Neuronal stem cell (in vitro differentiated cells): ENCODE results near the gene OR5A2.
"Not testable (repeated sequence)": the region's sequence is repeated elsewhere in the genome, so short reads cannot be mapped to it uniquely, and the experiment has no call there.

ENCODE experiments used
- DNase-seq: peaks from one replicate; pipeline ENCODE4 v3.0.0-alpha.2; 2013; ENCODE audit warnings: low spot score
- H2AFZ ChIP-seq: one replicate; pipeline ENCODE4 v1.6.1; 2013; ENCODE audit warnings: mild to moderate bottlenecking, low read length, inconsistent platforms
- H2AK5ac ChIP-seq: 2 replicates; pipeline ENCODE4 v1.6.1; 2013; ENCODE audit warnings: low read depth, mild to moderate bottlenecking, inconsistent platforms, low read length, moderate library complexity, mixed read lengths
- H2BK120ac ChIP-seq: 2 replicates; pipeline ENCODE4 v1.6.1; 2013; ENCODE audit warnings: low read depth, mild to moderate bottlenecking, inconsistent platforms, low read length, moderate library complexity, mixed read lengths
- H2BK12ac ChIP-seq: one replicate; pipeline ENCODE4 v1.6.1; 2013; ENCODE audit warnings: low read length, inconsistent platforms
- H2BK15ac ChIP-seq: 2 replicates; pipeline ENCODE4 v1.6.1; 2013; ENCODE audit warnings: mild to moderate bottlenecking, low read length, inconsistent platforms, mixed read lengths
- H2BK5ac ChIP-seq: one replicate; pipeline ENCODE4 v1.6.1; 2013; ENCODE audit warnings: inconsistent platforms, mild to moderate bottlenecking, low read length, moderate library complexity
- H3K14ac ChIP-seq: one replicate; pipeline ENCODE4 v1.6.1; 2013; ENCODE audit warnings: low read length, inconsistent platforms
- H3K18ac ChIP-seq: 2 replicates; pipeline ENCODE4 v1.6.1; 2013; ENCODE audit warnings: low read length, inconsistent platforms
- H3K23ac ChIP-seq: 2 replicates; pipeline ENCODE4 v1.6.1; 2013; ENCODE audit warnings: low read depth, mild to moderate bottlenecking, mixed read lengths, low read length, inconsistent platforms; ENCODE audit not compliant: poor library complexity
- H3K27ac ChIP-seq: replicated peaks from 3 replicates; pipeline ENCODE4 v1.5.1; 2013; ENCODE audit warnings: low read length, inconsistent platforms
- H3K27me3 ChIP-seq, 3 experiments: 2 replicates each; pipeline ENCODE4 v1.6.1; 2013; ENCODE audit warnings: low read length in 3 of 3, mild to moderate bottlenecking in 2 of 3, inconsistent platforms in 1 of 3, low read depth in 1 of 3, mixed read lengths in 1 of 3, moderate library complexity in 1 of 3; ENCODE audit not compliant: control insufficient read depth in 3 of 3, insufficient read depth in 3 of 3
- H3K36me3 ChIP-seq, 2 donors: replicated peaks in 1 of 2; 2 replicates each; pipeline ENCODE4 v1.6.1; 2013; ENCODE audit warnings: low read length in 2 of 2; ENCODE audit not compliant: control insufficient read depth in 2 of 2, insufficient read depth in 2 of 2
- H3K4ac ChIP-seq: 2 replicates; pipeline ENCODE4 v1.6.1; 2013; ENCODE audit warnings: inconsistent platforms, mild to moderate bottlenecking, low read length, moderate library complexity
- H3K4me1 ChIP-seq, 2 donors: 1 replicate in 1 of 2; 2 replicates in 1 of 2; pipeline ENCODE4 v1.6.1; 2013; ENCODE audit warnings: low read length in 2 of 2, low read depth in 1 of 2; ENCODE audit not compliant: control insufficient read depth in 2 of 2, insufficient read depth in 1 of 2
- H3K4me2 ChIP-seq: one replicate; pipeline ENCODE4 v1.6.1; 2013; ENCODE audit warnings: mild to moderate bottlenecking, low read length, inconsistent platforms; ENCODE audit not compliant: insufficient read depth, poor library complexity, severe bottlenecking
- H3K4me3 ChIP-seq, 2 donors: 2 replicates each; pipeline ENCODE4 v1.5.1; 2013; ENCODE audit warnings: low read length in 2 of 2, mild to moderate bottlenecking in 2 of 2, inconsistent platforms in 1 of 2, moderate library complexity in 1 of 2
- H3K79me1 ChIP-seq: one replicate; pipeline ENCODE4 v1.6.1; 2013; ENCODE audit warnings: low read depth, mild to moderate bottlenecking, inconsistent platforms, low read length, moderate library complexity
- H3K9ac ChIP-seq: one replicate; pipeline ENCODE4 v1.6.1; 2013; ENCODE audit warnings: mild to moderate bottlenecking, low read depth, low read length, inconsistent platforms; ENCODE audit not compliant: poor library complexity
- H3K9me3 ChIP-seq, 2 donors: replicated peaks in 1 of 2; 2 replicates each; pipeline versions ENCODE3 to v1.6.1; 2013; ENCODE audit warnings: low read length in 2 of 2, mild to moderate bottlenecking in 2 of 2, inconsistent platforms in 1 of 2, low read depth in 1 of 2, mixed read lengths in 1 of 2, moderate library complexity in 1 of 2; ENCODE audit not compliant: control insufficient read depth in 2 of 2, insufficient read depth in 1 of 2
- H4K8ac ChIP-seq: one replicate; pipeline ENCODE4 v1.6.1; 2013; ENCODE audit warnings: low read depth, mild to moderate bottlenecking, inconsistent platforms, low read length, moderate library complexity
- H4K91ac ChIP-seq: one replicate; pipeline ENCODE4 v1.6.1; 2013; ENCODE audit warnings: low read length, low read depth, mild to moderate bottlenecking, inconsistent platforms; ENCODE audit not compliant: poor library complexity
- WGBS, 2 donors: extraction: QIAGEN DNeasy Blood & Tissue Kit; methylation state at CpG; one replicate each; pipeline ENCODE4 v1.1.7; 2013; ENCODE audit warnings: missing lambda C conversion rate in 2 of 2, mixed read lengths in 1 of 2; ENCODE audit not compliant: insufficient read length in 2 of 2, insufficient replicate concordance in 1 of 2; ENCODE audit errors: extremely low coverage in 2 of 2; 5-methylcytosine and 5-hydroxymethylcytosine counted together

Gene OR5A2

DNA sequence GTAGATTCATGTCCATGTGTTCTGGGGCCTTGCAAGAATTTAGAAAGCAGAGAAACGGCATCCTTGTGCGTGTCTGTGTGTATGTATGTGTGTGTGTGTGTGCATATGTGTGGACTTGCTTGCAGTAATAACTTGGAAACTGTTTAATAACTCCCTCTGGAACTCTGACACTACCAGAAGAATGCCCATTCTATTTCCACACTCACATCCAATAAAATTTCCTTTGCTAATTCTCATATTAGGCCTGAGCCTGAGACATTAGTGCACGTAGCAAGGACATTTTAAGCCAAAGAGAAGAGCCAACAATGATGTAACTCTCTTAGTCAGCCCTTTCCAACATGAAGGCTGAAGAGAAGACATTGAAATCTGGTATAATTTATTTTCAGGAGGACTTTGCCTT lies 33.7 kb upstream of the OR5A2 start:
- H3K79me1 ChIP-seq = no peaks in the 10 kb centered on the region
- H2AFZ ChIP-seq = no peak overlapping the region
- no peak overlapping the region for H3K4me2 ChIP-seq
- no peak overlapping the region for H3K4me3 ChIP-seq
- WGBS, 2 donors = no CpG with 5 or more reads among the region's 3 CpGs
- H2BK120ac ChIP-seq = no peak overlapping the region
- H3K9ac ChIP-seq = no peak overlapping the region
- no peak overlapping the region for H3K18ac ChIP-seq
- DNase-seq = no peak
- H4K91ac ChIP-seq = no peak overlapping the region
- peaks cover 0 to 13% (median 0%) of the 10 kb centered on the region in 3 experiments for H3K27me3 ChIP-seq
- H3K23ac ChIP-seq = no peak overlapping the region
- no peak overlapping the region for H3K14ac ChIP-seq
- H4K8ac ChIP-seq = no peak overlapping the region
- no peak overlapping the region for H2BK5ac ChIP-seq
- peaks cover 0 to 2% of the 10 kb centered on the region in 2 donors for H3K4me1 ChIP-seq
- H2AK5ac ChIP-seq = no peak overlapping the region
- no peak overlapping the region for H2BK15ac ChIP-seq
- no peaks in the 10 kb centered on the region for H3K9me3 ChIP-seq
- no peaks in the 10 kb centered on the region for H3K36me3 ChIP-seq
- H3K27ac ChIP-seq = no peak overlapping the region
- H2BK12ac ChIP-seq = no peak overlapping the region
- no peak overlapping the region for H3K4ac ChIP-seq

- H3K4ac ChIP-seq = no peak within 1 kb of the TSS
- no peak within 1 kb of the TSS for H3K9ac ChIP-seq
- H2BK120ac ChIP-seq = no peak within 1 kb of the TSS
- H4K8ac ChIP-seq = no peak within 1 kb of the TSS
- peaks cover 0 to 13% (median 0%) of the 10 kb centered on the region in 3 experiments for H3K27me3 ChIP-seq
- H3K36me3 ChIP-seq = no peaks in the 10 kb centered on the region
- H3K14ac ChIP-seq = no peak within 1 kb of the TSS
- H2BK5ac ChIP-seq = no peak within 1 kb of the TSS
- H2AFZ ChIP-seq = no peak within 1 kb of the TSS
- no peak within 1 kb of the TSS for H2AK5ac ChIP-seq
- no peak within 1 kb of the TSS for H3K18ac ChIP-seq
- H3K4me3 ChIP-seq = no peak within 1 kb of the TSS
- no CpG with 5 or more reads among the region's 2 CpGs for WGBS, 2 donors
- no peak within 1 kb of the TSS for H3K27ac ChIP-seq
- H3K9me3 ChIP-seq = no peaks in the 10 kb centered on the region
- no peak within 1 kb of the TSS for H3K23ac ChIP-seq
- H3K4me1 ChIP-seq = no peaks in the 10 kb centered on the region
- no peak within 1 kb of the TSS for H3K4me2 ChIP-seq
- H2BK15ac ChIP-seq = no peak within 1 kb of the TSS
- H2BK12ac ChIP-seq = no peak within 1 kb of the TSS
- H4K91ac ChIP-seq = no peak within 1 kb of the TSS
- no peaks in the 10 kb centered on the region for H3K79me1 ChIP-seq
- no peak for DNase-seq
These were observed 30.4 kb upstream of the OR5A2 start, which contains the start of gene OR4D6 for GRCh38 chr11:59456661-59457060. Gene OR4D6, plus strand, starts transcription at chr11:59456961. Its CDS starts 0 bp downstream, at chr11:59456961.

DNA sequence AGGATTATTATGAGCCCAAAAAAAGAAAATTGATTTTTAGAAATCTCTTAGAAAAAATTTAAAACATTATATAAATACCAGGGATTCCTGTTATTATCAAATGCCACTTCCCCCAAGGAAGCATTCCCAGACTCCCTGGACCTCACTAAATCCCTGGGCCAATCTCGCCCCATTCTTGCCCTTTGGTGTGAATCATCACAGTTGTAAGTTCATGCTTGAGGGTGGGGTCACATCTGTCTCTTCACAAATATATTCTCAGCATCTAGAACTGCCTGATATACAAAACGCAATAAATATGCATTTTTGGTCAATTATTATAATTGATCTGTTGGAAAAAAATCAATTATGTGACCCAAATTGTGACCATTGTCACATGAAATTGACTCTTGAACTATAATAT lies 22.3 kb upstream of the OR5A2 start:
- Histone ChIP-seq H3K79me1 (no peaks in the 10 kb centered on the region), H3K23ac (no peak overlapping the region), H4K8ac (no peak overlapping the region), H3K4me3 (no peak overlapping the region), H3K14ac (no peak overlapping the region), H4K91ac (no peak overlapping the region), H3K4me1 (no peaks in the 10 kb centered on the region), H3K4me2 (no peak overlapping the region), H3K27ac (no peak overlapping the region), H2BK15ac (no peak overlapping the region), H3K36me3 (no peaks in the 10 kb centered on the region), H3K9ac (no peak overlapping the region), H3K4ac (no peak overlapping the region), H2BK5ac (no peak overlapping the region), H2BK120ac (no peak overlapping the region), H2AK5ac (no peak overlapping the region), H3K9me3 (peaks cover 0 to 4% of the 10 kb centered on the region in 2 donors), H2AFZ (no peak overlapping the region), H3K27me3 (peaks cover 0 to under 1% (median 0%) of the 10 kb centered on the region in 3 experiments), H2BK12ac (no peak overlapping the region), H3K18ac (no peak overlapping the region)
- DNase-seq = no peak
- no CpG with 5 or more reads among the region's 2 CpGs for WGBS, 2 donors

DNA sequence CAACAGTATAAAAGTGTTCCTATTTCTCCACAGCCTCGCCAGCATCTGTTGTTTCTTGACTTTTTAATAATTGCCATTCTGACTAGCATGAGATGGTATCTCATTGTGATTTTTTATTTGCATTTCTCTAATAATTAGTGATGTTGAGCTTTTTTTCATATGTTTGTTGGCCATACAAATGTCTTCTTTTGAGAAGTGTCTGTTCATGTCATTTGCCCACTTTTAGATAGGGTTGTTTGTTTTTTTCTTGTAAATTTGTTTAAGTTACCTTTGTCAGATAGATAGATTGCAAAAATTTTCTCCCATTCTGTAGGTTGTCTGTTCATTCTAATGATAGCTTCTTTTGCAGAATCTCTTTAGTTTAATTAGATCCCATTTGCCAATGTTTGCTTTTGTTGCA lies 19.4 kb upstream of the OR5A2 start:
- not testable (repeated sequence) for H3K9ac ChIP-seq, H3K4me3 ChIP-seq, H3K4me1 ChIP-seq, H3K4ac ChIP-seq, H3K27ac ChIP-seq, H2BK15ac ChIP-seq, H2AK5ac ChIP-seq, H2AFZ ChIP-seq, H3K18ac ChIP-seq, H2BK120ac ChIP-seq, H3K9me3 ChIP-seq, H3K14ac ChIP-seq, H2BK12ac ChIP-seq, H2BK5ac ChIP-seq, H4K91ac ChIP-seq, H3K27me3 ChIP-seq, H4K8ac ChIP-seq, H3K36me3 ChIP-seq, DNase-seq, H3K23ac ChIP-seq, H3K79me1 ChIP-seq, H3K4me2 ChIP-seq
- no CpG with 5 or more reads among the region's 1 CpG for WGBS, 2 donors
